HG03439 (cell line): ENCODE data around the gene CPEB3.
A peak's percentile ranks its signal among the peaks of the same experiment; 100 is the strongest.
"Not testable (repeated sequence)": the region's sequence is repeated elsewhere in the genome, so short reads cannot be mapped to it uniquely, and the experiment has no call there.

Source experiments
- ATAC-seq: cut with Tn5 transposase; IDR thresholded peaks from one replicate; pipeline ENCODE4 v1.9.1; 2021; ENCODE audit warnings: mild to moderate bottlenecking, moderate library complexity; ENCODE audit not compliant: unreplicated experiment

CPEB3 gene

DNA sequence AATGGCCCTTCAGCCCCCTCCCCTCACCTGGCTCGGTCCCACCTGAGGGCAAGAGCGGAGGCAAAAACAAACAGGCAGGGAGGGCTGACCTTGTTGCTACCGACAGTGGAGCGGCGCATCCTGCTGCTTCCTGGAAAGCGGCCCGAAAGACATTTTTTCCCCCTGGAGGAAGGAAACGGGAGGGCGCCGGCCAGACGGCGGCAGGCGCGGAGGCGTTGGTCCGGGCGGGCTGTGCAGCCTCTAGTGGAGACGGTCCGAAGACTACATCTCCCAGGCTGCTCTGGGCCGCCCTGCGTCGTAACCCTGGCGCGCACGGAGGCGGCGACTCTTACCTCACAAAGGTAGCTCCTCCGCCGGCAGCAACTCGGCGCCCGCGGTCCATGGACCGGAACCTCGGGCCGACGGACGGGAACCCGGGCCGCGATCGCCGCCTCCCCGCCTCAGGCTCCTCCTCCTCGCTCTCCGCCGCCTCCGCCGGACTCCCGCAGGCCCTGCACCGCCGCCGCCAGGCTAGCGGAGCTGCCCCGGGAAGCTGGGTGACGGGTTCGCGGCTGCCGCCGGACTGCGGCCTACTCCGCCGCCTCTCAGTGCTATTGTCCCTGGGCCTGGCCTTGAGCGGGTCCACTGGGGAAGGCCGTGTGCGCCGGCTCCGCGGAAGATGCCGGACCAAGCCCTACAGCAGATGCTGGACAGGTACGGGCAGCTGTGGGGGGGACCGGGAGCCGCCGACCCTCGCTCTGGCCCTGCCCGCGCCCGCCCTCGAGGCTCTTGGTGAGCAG is at the start of gene CPEB3, which contains the start of gene MARCHF5:
TSS of gene CPEB3 (minus strand) at position 242 of the 779 bp plus-strand sequence. CDS start 50,728 bp downstream, outside the sequence.
TSS of gene MARCHF5 (plus strand) at position 331 of the 779 bp plus-strand sequence. CDS start at position 659, 328 bp downstream.
- peak; percentile 98 for ATAC-seq

GRCh38 chr10:92329927-92330326 is 39.0 kb upstream of the CPEB3 start:
- not testable (repeated sequence) for ATAC-seq

- no peak for ATAC-seq
Measured at GRCh38 chr10:92328993-92329392, 38.1 kb upstream of the CPEB3 start.

GRCh38 chr10:92327445-92328433 is 36.9 kb upstream of the CPEB3 start:
- no peak for ATAC-seq

- no peak for ATAC-seq
Measured at GRCh38 chr10:92323079-92323478, 32.2 kb upstream of the CPEB3 start.

DNA sequence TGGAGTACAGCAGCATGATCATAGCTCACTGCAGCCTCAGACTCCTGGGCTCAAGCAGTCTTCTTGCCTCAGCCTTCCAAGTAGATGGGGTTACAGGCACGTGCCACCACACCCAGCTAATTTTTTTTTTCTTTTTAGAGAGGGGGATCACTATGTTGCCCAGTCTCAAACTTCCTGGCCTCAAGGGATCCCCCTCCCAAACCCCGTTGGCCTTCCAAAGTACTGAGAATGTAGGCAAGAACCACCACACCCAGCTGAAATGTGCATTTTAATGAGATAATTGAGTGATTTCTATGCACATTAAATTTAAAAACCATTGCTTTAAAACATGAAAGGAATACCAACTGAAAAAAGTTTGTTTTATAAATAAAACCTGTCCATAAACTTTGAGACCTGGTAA is 25.7 kb upstream of the CPEB3 start:
- ATAC-seq = no peak

DNA sequence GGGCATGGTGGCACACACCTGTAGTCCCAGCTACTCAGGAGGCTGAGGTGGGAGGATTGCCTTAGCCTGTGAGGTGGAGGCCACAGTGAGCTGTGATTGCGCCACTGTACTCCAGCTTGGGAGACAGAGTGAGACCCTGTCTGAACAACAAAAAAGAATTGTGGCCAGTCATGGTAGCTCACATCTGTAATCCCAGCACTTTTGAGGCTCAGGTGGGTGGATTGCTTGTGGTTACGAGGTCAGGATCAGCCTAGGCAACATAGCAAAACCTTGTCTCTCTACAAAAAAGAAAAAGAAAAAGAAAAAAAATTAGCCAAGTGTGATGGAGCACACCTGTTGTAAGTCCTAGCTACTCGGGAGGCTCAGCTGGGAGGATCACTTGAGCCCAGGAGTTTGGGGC is 22.9 kb upstream of the CPEB3 start:
- no peak for ATAC-seq

GRCh38 chr10:92309272-92309671 is 18.4 kb upstream of the CPEB3 start:
- ATAC-seq = no peak

GRCh38 chr10:92305133-92306072 is 14.5 kb upstream of the CPEB3 start:
- ATAC-seq = no peak

GRCh38 chr10:92304061-92304460 is 13.2 kb upstream of the CPEB3 start:
- ATAC-seq = no peak

DNA sequence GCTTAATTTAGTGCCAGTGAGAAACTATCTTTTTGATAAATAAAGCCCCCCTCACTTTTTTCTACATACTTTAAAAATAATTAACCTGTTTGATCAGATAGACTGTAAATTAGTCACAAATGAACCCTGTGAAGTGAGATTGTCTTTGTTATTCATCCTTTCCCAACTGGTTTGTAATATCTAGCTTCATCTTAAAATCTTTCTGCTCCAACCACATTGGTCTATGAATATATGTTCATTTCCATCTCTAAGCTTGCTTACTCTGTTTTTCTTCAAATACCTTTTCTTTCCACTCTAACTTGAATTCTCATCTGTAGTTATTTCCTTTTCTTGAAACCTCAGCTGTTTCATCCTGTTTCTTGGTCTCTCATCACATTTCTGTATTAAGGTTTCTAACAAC is 12.2 kb upstream of the CPEB3 start:
- ATAC-seq = no peak

GRCh38 chr10:92298487-92298886 is 7.6 kb upstream of the CPEB3 start:
- no peak for ATAC-seq

GRCh38 chr10:92291921-92292845 is 1.3 kb upstream of the CPEB3 start:
- no peak for ATAC-seq

DNA sequence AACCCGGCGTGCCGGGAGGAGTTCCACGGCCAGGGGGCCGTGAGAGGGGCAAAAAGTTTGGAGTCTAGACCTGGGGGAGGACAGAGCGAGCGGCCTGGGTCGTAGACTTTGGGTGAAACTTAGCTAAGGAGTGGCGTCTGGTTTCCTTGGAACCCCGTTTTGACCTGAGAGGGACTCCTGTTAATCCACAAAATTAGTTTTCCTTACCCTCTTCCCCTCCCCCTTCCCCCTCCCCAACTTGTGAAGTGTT is 663 bp upstream of the CPEB3 start:
- ATAC-seq = no peak

DNA sequence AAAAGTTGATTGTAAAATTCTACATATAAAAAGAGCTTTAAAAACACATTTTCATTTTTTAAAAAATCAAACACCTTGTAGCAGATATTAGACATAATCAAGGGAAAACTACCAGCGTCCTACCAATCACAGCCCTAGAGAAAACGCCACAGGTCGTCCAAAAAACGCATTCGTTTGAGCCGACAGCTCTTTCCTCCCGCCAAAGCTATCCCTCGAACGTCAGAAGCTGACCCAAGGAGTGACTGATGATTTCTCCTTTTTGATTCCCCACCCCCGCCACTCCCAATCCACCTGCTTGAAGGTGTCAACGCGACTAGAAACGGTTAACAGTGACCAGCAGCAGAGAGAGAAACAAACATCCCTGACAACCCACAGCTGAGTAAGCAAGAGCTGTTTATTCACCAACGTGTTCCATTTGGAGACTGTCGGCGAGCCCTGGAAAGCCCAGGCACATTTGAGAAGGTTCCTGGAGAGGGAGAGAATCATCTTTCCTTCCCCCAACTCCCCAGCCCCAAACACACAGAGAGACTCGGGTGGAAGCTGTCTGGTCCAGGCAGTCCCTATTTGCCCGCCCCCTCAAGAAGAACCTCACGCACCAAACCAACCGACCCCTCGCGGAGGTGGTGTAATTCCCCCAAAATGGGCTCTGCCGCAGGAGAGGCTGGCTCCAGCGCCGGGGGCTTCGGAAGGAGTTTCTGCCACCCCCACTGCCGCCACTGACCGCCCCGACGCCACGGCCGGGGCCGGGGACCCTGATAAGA is 622 bp downstream of the CPEB3 start:
- peak; percentile 13 for ATAC-seq

GRCh38 chr10:92284112-92284704 is 6.7 kb downstream of the CPEB3 start:
- no peak for ATAC-seq

- no peak for ATAC-seq
Measured at GRCh38 chr10:92278996-92279696, 11.7 kb downstream of the CPEB3 start.

- no peak for ATAC-seq
Measured at GRCh38 chr10:92274071-92274470, 16.8 kb downstream of the CPEB3 start.
